GM23248 (cell line): ENCODE results near the gene PRPSAP2.

Experiments
- EZH2 ChIP-seq: fragments of 200-600 bp; sonication (generic); IDR thresholded peaks from 2 replicates; pipeline ENCODE4 v1.6.1; 2018; ENCODE audit warnings: antibody characterized with exemption, mild to moderate bottlenecking; ENCODE audit not compliant: insufficient read depth, poor library complexity, severe bottlenecking
- EZH2phosphoT487 ChIP-seq: fragments of 200-600 bp; sonication (generic); IDR thresholded peaks from 2 replicates; pipeline ENCODE4 v1.6.1; 2018; ENCODE audit warnings: antibody characterized with exemption, moderate library complexity, mild to moderate bottlenecking, low read depth; ENCODE audit not compliant: insufficient read depth

DNA sequence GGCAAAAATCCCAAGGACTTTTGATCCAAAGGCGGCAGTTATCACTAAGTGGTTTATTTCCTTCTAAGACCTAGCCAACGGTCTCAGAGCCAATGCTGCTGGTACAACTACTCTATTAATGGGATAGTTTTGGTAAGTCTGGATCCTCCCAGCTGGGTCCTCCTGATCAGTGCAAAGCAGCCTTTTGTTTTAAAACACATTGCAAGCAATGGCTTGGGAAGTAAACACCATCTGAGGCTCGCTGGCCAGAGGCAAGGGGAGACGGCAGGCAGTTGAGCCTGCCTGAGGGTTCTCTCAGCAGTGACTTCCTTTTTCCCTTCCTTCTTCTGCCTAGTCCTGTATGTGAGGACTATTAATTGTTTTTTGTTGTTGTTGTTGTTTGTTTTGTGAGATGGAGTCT lies 92.4 kb downstream of the PRPSAP2 start:
- TF ChIP-seq EZH2 (no peak), EZH2phosphoT487 (no peak)
